NCI-H2227 treated with DMSO at 0.1 percent for 48 hours (cell line): Measurements from ENCODE around the gene SLC9A8.
A peak's percentile ranks its signal among the peaks of the same experiment; 100 is the strongest.
"Not testable (repeated sequence)": the region's sequence is repeated elsewhere in the genome, so short reads cannot be mapped to it uniquely, and the experiment has no call there.

Experiments
- DNase-seq: peaks from one replicate; lab custom pipeline; 2025; lab: John Stamatoyannopoulos, UW

SLC9A8 gene

DNA sequence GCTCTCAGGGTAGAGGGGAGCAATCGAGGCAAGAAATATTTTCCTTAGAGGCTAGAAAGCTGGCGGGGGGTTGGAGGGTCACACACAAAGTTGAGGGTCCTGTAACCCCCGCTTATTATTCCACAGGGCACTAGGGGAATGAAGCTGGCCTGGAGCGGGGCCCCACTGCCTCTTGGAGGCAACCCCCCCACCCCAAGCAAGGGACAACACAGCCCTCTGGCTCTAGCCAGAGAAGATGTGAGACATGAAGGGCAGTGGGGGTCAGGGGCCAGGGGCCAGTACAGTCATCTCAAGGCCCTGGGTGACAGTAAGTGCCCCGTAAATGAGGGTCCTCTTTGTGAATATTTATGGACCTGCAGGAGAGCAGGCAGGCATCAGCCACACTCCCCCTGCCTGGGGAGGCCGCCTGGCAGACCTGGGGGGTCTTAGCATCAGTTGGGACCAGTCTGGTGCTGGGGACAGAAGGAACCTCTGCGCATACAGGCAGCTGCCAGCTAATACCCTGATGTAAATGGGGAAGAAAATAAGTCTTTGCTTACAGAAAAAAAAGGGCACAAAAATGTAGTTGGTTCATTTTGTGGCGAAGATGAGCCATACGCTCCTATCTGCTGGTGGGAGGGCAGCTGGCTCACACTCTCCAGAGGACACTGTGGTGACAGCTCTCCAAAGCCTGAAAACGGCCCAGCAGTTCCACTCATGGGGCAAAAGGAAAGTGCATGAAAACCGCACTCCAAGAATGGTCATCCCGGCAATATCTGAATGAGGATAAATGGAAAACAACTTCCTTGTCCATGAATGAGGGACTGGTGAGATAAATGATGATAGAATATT is 80.8 kb downstream of the SLC9A8 start:
- DNase-seq = no peak

DNA sequence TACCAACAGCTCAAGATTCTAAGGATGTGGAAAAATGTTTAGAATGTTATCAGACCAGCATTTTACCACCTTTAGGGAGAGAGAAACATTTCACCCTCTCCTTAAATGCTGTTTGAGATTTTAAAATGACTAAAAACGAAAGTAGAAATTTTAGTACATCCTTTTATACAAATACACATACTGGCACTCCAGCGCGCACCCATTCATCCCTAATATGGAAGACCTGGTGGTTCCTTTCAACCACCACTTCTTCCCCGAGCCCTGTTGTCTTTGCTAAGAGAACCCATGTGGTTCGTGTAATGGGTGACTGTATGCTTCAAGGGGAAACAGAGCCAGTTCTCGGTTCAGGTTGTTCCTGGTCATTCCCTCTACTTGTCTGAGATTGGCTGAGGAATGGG is 81.4 kb downstream of the SLC9A8 start:
- DNase-seq = no peak

DNA sequence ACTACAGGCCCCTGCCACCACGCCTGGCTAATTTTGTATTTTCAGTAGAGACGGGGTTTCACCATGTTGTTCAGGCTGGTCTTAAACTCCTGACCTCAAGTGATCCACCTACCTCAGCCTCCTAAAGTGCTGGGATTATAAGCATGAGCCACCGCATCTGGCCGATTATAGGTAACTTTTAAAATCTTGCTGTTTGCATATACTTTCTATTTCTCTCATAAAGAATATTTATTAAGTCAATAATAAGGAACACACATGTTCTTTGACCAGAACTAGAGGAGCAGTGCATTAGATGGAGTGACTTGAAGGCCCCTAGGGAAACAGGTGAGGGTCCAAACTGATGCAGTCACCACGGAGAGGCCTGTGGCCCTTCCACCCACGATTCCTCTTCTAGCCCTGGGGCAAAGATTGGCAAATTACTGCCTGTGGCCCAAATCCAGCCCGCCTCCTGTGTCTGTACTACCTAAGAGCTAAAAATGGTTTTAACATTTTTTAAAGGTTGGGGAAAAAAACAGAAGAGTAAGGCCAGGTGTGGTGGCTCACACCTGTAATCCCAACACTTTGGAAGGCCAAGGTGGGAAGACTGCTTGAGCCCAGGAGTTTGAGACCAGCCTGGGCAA is 83.0 kb downstream of the SLC9A8 start:
- not testable (repeated sequence) for DNase-seq

GRCh38 chr20:49896204-49896603 is 83.6 kb downstream of the SLC9A8 start:
- DNase-seq = no peak

- no peak for DNase-seq
Measured at GRCh38 chr20:49899541-49900383, 87.1 kb downstream of the SLC9A8 start.

DNA sequence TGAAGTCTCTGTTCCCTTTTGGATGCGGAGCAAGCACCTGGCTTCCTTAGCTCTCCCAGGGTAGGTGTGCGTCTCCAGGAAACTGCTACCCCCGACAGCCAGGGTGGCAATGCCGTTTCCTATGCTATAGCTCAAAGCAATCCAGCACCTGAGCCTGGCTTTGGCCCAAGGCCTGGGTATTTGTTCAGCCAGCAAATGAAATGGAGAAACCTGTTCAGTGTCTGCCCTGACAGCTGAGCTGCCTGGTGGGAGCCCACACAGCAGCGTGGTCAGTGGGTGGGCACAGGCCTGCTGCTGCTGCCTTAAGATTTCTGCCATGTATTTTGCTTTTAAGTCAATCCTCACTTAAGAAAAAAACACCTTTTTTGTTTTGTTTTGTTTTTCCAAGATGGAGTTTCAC is 89.0 kb downstream of the SLC9A8 start:
- no peak for DNase-seq

- DNase-seq = no peak
Measured at GRCh38 chr20:49904440-49905214, 92.0 kb downstream of the SLC9A8 start.

GRCh38 chr20:49905415-49906091 is 92.9 kb downstream of the SLC9A8 start:
- DNase-seq = no peak

DNA sequence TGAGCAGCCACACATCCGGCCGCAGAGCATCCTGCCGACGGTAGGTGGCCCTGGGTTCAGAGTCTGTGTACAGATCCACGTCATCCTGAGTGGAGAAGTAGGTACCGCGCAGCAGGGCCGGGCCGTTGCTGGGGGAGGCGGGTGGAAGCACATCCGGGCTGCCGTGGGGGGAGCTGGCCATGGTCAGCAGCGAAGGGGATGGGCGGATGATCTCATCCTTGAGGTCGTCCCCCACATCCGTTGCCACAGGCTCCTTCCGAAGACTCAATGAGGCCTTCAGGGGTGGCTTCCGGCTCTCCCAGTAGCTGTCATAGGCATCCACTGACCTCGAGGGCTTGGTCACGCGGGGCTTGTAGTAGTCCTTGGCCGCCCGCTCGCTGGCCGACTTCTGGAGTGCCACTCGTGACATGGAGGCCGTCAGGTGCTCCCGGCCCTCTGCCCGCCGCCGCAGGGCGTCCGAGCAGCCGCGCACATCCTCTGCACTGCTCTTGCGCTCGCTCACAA is 93.5 kb downstream of the SLC9A8 start:
- DNase-seq = no peak

GRCh38 chr20:49906615-49907154 is 94.1 kb downstream of the SLC9A8 start:
- DNase-seq = no peak

GRCh38 chr20:49907405-49908257 is 95.0 kb downstream of the SLC9A8 start:
- DNase-seq = no peak

DNA sequence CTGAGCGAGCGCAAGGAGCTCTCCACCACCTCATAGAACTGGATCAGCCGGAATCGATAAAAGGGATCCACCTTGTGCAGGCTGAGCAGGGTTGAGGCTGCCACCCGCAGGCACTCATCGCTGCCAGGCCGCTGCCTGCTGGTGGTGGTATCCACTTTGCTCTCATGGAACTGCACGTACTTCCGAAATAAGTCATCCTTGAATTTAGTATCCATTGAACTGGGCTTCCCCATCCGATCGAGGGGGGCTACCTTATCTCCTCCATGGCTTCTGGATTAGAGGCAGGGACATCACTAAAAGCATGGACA is 95.6 kb downstream of the SLC9A8 start:
- DNase-seq = no peak

DNA sequence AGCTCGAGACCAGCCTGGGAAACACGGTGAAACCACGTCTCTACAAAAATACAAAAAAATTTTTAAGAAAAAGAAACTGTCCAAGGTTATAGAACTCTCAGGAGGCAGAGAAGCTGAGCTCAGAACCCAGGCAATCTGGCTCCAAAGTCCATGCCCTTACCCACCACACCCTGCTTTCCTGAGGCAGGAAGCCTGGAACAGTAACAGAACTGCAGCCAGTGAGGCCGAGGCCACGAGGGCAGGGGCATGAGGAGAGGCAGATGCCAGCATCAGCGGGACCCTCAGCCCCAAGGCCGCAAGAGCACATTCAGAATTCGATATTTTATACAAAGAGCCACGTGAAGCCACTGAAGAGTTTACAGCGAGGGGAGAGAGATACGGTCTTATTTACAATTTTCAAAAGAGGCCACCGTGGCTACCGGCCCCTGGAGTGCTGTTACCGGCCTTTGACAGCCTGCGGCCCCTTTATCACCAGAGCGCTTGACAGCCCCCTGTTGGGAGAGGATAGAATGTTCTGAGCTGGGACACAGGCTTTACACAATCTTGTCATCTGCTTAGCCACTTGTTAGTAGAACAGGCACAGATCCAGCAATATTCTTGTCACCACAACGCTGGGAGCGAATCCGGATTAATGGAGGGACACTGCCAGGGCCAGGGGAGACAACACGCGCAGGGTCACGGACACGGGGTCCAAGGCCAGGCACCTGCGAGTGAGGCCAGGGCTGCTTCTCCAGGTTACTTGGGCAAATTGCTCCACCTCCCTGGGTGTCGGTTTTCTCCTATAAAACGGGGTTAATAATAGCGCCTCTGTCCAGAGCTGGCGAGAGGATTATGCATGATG is 97.1 kb downstream of the SLC9A8 start:
- DNase-seq = peak; percentile 19

DNA sequence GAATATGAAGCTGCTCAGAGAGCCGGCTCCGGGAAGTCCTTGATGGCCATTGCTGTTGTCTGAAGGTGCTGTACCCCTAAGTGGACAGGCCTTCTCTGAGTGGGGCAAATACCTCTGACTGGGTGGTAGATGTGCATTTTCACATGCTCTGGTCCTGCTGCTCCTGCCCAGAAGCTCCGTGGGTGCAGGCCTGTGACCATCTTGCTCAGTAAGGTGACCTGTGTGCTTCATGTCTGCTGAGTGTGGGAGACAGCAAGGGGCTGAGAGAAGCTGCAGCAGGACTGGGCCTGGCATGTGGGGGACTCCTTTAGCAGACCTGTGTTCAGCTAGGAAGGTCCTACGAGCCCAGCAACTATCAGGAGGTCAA is 97.7 kb downstream of the SLC9A8 start:
- no peak for DNase-seq

- DNase-seq = no peak
Measured at GRCh38 chr20:49913399-49914047, 100.9 kb downstream of the SLC9A8 start.

DNA sequence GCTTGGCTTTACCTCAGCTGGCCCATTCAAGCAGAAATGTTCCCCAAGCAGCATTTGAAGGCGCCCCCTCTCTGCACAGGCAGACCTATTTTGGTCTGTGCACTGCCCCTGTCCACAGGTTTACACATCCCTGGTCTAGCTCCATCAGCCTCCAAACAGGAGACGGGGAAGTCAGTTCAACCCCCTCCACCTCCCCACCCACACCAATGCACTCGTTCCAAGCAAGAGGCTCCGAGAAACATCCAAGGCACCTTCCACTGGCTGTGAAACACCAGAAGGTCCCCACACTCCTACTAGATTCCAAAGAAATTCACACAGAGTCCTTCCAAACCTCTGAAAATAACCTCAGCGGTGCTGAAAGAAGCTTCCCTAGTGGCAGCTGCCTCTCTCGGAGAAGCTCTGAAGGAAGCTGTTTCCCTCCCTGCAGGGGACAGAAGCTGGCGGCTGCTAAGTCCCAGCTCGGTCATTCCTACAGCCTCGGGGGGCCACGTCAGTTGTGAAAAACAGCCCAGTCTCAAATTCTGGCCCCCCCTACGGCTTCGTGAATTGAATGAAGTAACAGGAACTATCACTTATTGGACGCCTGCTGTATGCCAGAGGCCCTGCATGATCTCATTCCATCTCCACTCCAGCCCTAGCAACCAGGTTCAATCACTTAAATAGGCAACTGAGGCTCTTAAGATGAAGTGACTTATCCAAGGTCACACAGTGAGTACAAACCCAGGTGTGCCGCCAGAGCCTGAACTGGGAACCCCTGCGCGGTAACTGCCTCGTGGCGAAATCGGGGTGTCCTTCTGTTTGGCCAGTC is 101.9 kb downstream of the SLC9A8 start:
- no peak for DNase-seq

DNA sequence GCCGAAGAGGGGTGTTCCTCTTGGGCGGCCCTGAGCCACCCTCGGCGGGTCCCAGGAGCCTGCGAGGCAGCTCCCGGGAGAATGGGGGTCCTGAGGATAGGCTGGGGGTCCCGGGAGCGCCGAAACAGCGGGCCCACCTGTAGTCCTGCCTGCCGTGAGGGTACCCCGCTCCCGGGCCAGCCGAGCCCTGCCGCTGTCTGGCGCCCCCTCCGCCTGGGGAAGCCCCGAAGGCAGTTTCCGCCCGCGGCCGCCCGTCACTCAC is 102.4 kb downstream of the SLC9A8 start:
- DNase-seq = no peak
